ENCODE measurements around the gene DPP6. TPM values are rescaled to one million over a fixed set of nuclear protein-coding genes. Genes with fewer than 3 reads are reported as not detected.

The DPP6 gene
- total RNA-seq, 1 donor from 2014 or later, result 1.2 TPM

GRCh38 chr7:154415709-154416399, 363.7 kb downstream of the DPP6 start:
- H3K4me3 ChIP-seq (ENCODE audit: low read depth, low read length), result no peak overlapping the region
- no peak for TF ChIP-seq CTCF (conservative IDR thresholded peaks at IDR 0.05; ENCODE audit: low read depth, low read length)
- DNase-seq (ENCODE audit: low read depth), result no peak

- DNase-seq (ENCODE audit: low read depth), result no peak
- H3K4me3 ChIP-seq (ENCODE audit: low read depth, low read length), result no peak overlapping the region
- TF ChIP-seq CTCF (conservative IDR thresholded peaks at IDR 0.05; ENCODE audit: low read depth, low read length), result no peak
These were observed 364.5 kb downstream of the DPP6 start for GRCh38 chr7:154416714-154417113.

GRCh38 chr7:154419344-154419743, 367.1 kb downstream of the DPP6 start:
- DNase-seq (ENCODE audit: low read depth), result no peak
- H3K4me3 ChIP-seq (ENCODE audit: low read depth, low read length), result no peak overlapping the region
- TF ChIP-seq CTCF (conservative IDR thresholded peaks at IDR 0.05; ENCODE audit: low read depth, low read length), result no peak

- no peak for DNase-seq (ENCODE audit: low read depth)
- no peak overlapping the region for H3K4me3 ChIP-seq (ENCODE audit: low read depth, low read length)
- TF ChIP-seq CTCF (conservative IDR thresholded peaks at IDR 0.05; ENCODE audit: low read depth, low read length), result no peak
These were observed 371.0 kb downstream of the DPP6 start for GRCh38 chr7:154423231-154423630.

GRCh38 chr7:154424350-154424749, 372.2 kb downstream of the DPP6 start:
- no peak overlapping the region for H3K4me3 ChIP-seq (ENCODE audit: low read depth, low read length)
- no peak for DNase-seq (ENCODE audit: low read depth)
- TF ChIP-seq CTCF (conservative IDR thresholded peaks at IDR 0.05; ENCODE audit: low read depth, low read length), result no peak

- H3K4me3 ChIP-seq (ENCODE audit: low read depth, low read length), result no peak overlapping the region
- DNase-seq (ENCODE audit: low read depth), result no peak
- no peak for TF ChIP-seq CTCF (conservative IDR thresholded peaks at IDR 0.05; ENCODE audit: low read depth, low read length)
These were observed 373.1 kb downstream of the DPP6 start for GRCh38 chr7:154425271-154425670.

GRCh38 chr7:154426778-154427177, 374.6 kb downstream of the DPP6 start:
- no peak overlapping the region for H3K4me3 ChIP-seq (ENCODE audit: low read depth, low read length)
- no peak for DNase-seq (ENCODE audit: low read depth)
- TF ChIP-seq CTCF (conservative IDR thresholded peaks at IDR 0.05; ENCODE audit: low read depth, low read length), result no peak
